CD14-positive monocyte (primary cell): ENCODE data around the gene LCE7A. TPM values are rescaled to one million over a fixed set of nuclear protein-coding genes. Genes with fewer than 3 reads are reported as not detected.

ENCODE experiments used
- DNase-seq, 3 donors: peaks; one replicate each; pipeline ENCODE4 v3.0.0-alpha.2; 2011 to 2022
- H2AFZ ChIP-seq: 2 replicates; pipeline ENCODE4 v1.6.0; 2012; ENCODE audit warnings: mild to moderate bottlenecking, low read depth, low read length, inconsistent platforms; ENCODE audit not compliant: insufficient read depth, poor library complexity, severe bottlenecking
- H3K27ac ChIP-seq, 2 donors: 1 replicate in 1 of 2; 2 replicates in 1 of 2; pipeline ENCODE4 v1.5.1; 2012 to 2013; ENCODE audit warnings: low read length in 2 of 2, control low read depth in 1 of 2, inconsistent platforms in 1 of 2, low read depth in 1 of 2, mild to moderate bottlenecking in 1 of 2
- H3K27me3 ChIP-seq, 2 donors: one replicate each; pipeline versions ENCODE4 v1.6.0 to v1.6.1; 2011 to 2013; ENCODE audit warnings: low read length in 2 of 2; ENCODE audit not compliant: control insufficient read depth in 2 of 2, insufficient read depth in 2 of 2
- H3K36me3 ChIP-seq, 2 donors: replicated peaks in 1 of 2; 1 replicate in 1 of 2; 2 replicates in 1 of 2; pipeline versions ENCODE4 v1.5.1 to v1.6.1; 2012 to 2013; ENCODE audit warnings: low read length in 2 of 2, control low read depth in 1 of 2, inconsistent platforms in 1 of 2, mild to moderate bottlenecking in 1 of 2; ENCODE audit not compliant: insufficient read depth in 2 of 2, control insufficient read depth in 1 of 2
- H3K4me1 ChIP-seq, 2 donors: 1 replicate in 1 of 2; 2 replicates in 1 of 2; pipeline versions ENCODE4 v1.5.1 to v1.6.1; 2012 to 2013; ENCODE audit warnings: low read length in 2 of 2, control low read depth in 1 of 2, inconsistent platforms in 1 of 2, mild to moderate bottlenecking in 1 of 2, moderate library complexity in 1 of 2; ENCODE audit not compliant: insufficient read depth in 2 of 2, control insufficient read depth in 1 of 2
- H3K4me2 ChIP-seq: replicated peaks from 2 replicates; pipeline ENCODE3; 2012; ENCODE audit warnings: low read length, moderate library complexity, mild to moderate bottlenecking; ENCODE audit not compliant: poor library complexity, severe bottlenecking; ENCODE audit errors: extremely low read depth
- H3K4me3 ChIP-seq, 3 experiments: fragments of 200-600 bp in 1 of 3; sonication (generic) in 1 of 3; replicated peaks in 1 of 3; 1 replicate in 2 of 3; 2 replicates in 1 of 3; pipeline ENCODE4 v1.5.1; 2011 to 2013; ENCODE audit warnings: low read length in 3 of 3, mild to moderate bottlenecking in 3 of 3, control low read depth in 2 of 3, low read depth in 2 of 3, inconsistent platforms in 1 of 3, moderate library complexity in 1 of 3
- H3K79me2 ChIP-seq: 2 replicates; pipeline ENCODE4 v1.6.0; 2012; ENCODE audit warnings: mild to moderate bottlenecking, control low read depth, inconsistent platforms, low read length, moderate library complexity; ENCODE audit not compliant: insufficient read depth
- H3K9ac ChIP-seq: 2 replicates; pipeline ENCODE4 v1.6.0; 2017; ENCODE audit warnings: low read length, mild to moderate bottlenecking; ENCODE audit not compliant: insufficient read depth, poor library complexity, severe bottlenecking
- H3K9me3 ChIP-seq, 2 donors: replicated peaks in 1 of 2; 1 replicate in 1 of 2; 2 replicates in 1 of 2; pipeline versions ENCODE4 v1.5.1 to v1.6.1; 2012 to 2013; ENCODE audit warnings: low read length in 2 of 2, control low read depth in 1 of 2; ENCODE audit not compliant: control insufficient read depth in 1 of 2, insufficient read depth in 1 of 2
- H4K20me1 ChIP-seq: 2 replicates; pipeline ENCODE4 v1.6.0; 2012; ENCODE audit warnings: mild to moderate bottlenecking, low read length, control low read depth, moderate library complexity; ENCODE audit not compliant: insufficient read depth
- H3K27ac Mint-ChIP-seq, 7 donors: one replicate each; pipeline ENCODE4 v1.8.0; 2020; ENCODE audit warnings: mild to moderate bottlenecking in 7 of 7, mixed read lengths in 7 of 7, moderate library complexity in 6 of 7, inconsistent platforms in 2 of 7
- H3K27me3 Mint-ChIP-seq, 3 donors: one replicate each; pipeline ENCODE4 v1.8.0; 2021 to 2022; ENCODE audit warnings: low read depth in 3 of 3, mild to moderate bottlenecking in 3 of 3, mixed read lengths in 3 of 3, moderate library complexity in 3 of 3, inconsistent platforms in 1 of 3
- H3K36me3 Mint-ChIP-seq, 2 donors: one replicate each; pipeline ENCODE4 v1.8.0; 2020; ENCODE audit warnings: mixed read lengths in 2 of 2, inconsistent platforms in 1 of 2, mild to moderate bottlenecking in 1 of 2
- H3K4me1 Mint-ChIP-seq: one replicate; pipeline ENCODE4 v1.8.0; 2020; ENCODE audit warnings: mild to moderate bottlenecking, mixed read lengths
- H3K4me3 Mint-ChIP-seq, 2 donors: one replicate each; pipeline ENCODE4 v1.8.0; 2020; ENCODE audit warnings: mild to moderate bottlenecking in 2 of 2, mixed read lengths in 2 of 2, moderate library complexity in 1 of 2
- H3K9me3 Mint-ChIP-seq, 7 donors: one replicate each; pipeline ENCODE4 v1.8.0; 2020 to 2022; ENCODE audit warnings: mixed read lengths in 7 of 7, mild to moderate bottlenecking in 6 of 7, moderate library complexity in 6 of 7, inconsistent platforms in 2 of 7
- WGBS: methylation state at CpG from one replicate; pipeline ENCODE4 v1.1.5; 2013; ENCODE audit warnings: missing lambda C conversion rate; ENCODE audit not compliant: insufficient coverage; 5-methylcytosine and 5-hydroxymethylcytosine counted together
- intact Hi-C, 2 donors: fragments of 100-400 bp; cut with micrococcal nuclease; formaldehyde crosslinking; loops; one replicate each; pipeline versions ENCODE4 v1.15.0 to v1.15.1; 2023
- polyA plus RNA-seq, 3 donors: library from polyadenylated mRNA; depleted of rRNA in 1 of 3; unstranded in 2 of 3; stranded (reverse) in 1 of 3; fragments of 300-500 nt in 2 of 3; fragments of >200 nt in 1 of 3; fragmentation: Illumina TruSeq in 2 of 3; gene quantifications; 1 replicate in 2 of 3; 2 replicates in 1 of 3; pipeline ENCODE4 v1.2.3, GENCODE V29; 2012 to 2021
- TF ChIP-seq, protein P1 (sequence below): fragments of 200-600 bp; IDR thresholded peaks from one replicate; pipeline ENCODE4 v1.8.0; 2022; ENCODE audit warnings: antibody characterized with exemption, mild to moderate bottlenecking

The LCE7A gene
- polyA plus RNA-seq, 3 donors: not detected

DNA sequence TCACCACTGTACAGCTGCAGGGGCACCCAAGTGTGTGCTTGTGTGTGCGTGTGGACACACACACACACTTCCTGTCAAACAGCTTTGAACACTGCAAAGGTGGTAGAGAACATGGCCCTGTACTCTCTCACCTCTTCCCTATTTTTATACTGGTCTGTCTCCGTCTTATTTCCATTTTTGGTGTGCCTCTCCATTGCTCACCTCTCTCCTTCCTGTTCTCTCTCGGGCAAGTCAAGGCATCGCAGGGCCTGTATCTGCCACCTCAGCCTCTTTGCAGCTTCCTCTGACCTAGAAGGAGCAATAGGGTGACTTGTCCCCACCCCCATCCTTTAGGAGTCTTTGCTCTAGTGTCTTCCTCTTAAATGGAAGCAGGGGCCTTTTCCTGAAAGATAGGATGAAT, 20.5 kb downstream of the LCE7A start:
- no peak overlapping the region for H3K9ac ChIP-seq
- TF ChIP-seq, protein P1, sequence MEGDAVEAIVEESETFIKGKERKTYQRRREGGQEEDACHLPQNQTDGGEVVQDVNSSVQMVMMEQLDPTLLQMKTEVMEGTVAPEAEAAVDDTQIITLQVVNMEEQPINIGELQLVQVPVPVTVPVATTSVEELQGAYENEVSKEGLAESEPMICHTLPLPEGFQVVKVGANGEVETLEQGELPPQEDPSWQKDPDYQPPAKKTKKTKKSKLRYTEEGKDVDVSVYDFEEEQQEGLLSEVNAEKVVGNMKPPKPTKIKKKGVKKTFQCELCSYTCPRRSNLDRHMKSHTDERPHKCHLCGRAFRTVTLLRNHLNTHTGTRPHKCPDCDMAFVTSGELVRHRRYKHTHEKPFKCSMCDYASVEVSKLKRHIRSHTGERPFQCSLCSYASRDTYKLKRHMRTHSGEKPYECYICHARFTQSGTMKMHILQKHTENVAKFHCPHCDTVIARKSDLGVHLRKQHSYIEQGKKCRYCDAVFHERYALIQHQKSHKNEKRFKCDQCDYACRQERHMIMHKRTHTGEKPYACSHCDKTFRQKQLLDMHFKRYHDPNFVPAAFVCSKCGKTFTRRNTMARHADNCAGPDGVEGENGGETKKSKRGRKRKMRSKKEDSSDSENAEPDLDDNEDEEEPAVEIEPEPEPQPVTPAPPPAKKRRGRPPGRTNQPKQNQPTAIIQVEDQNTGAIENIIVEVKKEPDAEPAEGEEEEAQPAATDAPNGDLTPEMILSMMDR: no peak
- H3K27me3 ChIP-seq: no peaks in the 10 kb centered on the region
- Mint-ChIP-seq H3K4me3 (no peak overlapping the region), H3K36me3 (no peaks in the 10 kb centered on the region), H3K4me1 (peaks cover 5% of the 10 kb centered on the region), H3K27ac (no peak overlapping the region), H3K27me3 (peaks cover 0 to 5% (median 3%) of the 10 kb centered on the region in 3 donors), H3K9me3 (peaks cover 0 to 3% (median 2%) of the 10 kb centered on the region in 7 donors)
- H3K36me3 ChIP-seq: no peaks in the 10 kb centered on the region
- no peaks in the 10 kb centered on the region for H3K4me1 ChIP-seq
- H3K79me2 ChIP-seq: no peaks in the 10 kb centered on the region
- H3K27ac ChIP-seq: no peak overlapping the region
- no peaks in the 10 kb centered on the region for H4K20me1 ChIP-seq
- 74% methylated on average over 3 of the region's 4 CpGs for WGBS
- no peak overlapping the region for H3K4me3 ChIP-seq
- intact Hi-C loops: no loop called here
- no peak for DNase-seq
- no peaks in the 10 kb centered on the region for H3K9me3 ChIP-seq
- H3K4me2 ChIP-seq: no peak overlapping the region
- H2AFZ ChIP-seq: no peak overlapping the region

DNA sequence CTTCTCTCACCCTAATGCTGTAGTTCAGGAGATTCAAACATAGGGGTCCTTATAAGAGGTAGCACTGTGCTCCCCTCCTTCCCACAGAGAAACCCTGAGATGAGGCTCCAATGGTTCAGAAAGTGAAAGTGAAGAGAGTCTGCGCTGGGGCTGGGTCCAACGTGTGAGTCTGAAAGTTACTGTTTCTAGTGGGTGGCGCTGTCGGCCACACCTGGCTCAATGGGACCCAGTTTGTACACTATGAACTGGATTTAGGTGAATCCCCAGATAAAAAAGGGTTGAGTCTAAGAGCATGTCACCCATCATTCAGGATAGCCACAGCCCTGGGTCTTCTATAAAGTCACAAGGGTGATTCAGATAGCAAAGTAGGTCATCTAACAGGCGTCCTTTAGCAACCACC, 21.1 kb downstream of the LCE7A start:
- TF ChIP-seq, protein P1: no peak
- no peak overlapping the region for H3K27ac ChIP-seq
- Mint-ChIP-seq H3K36me3 (no peaks in the 10 kb centered on the region), H3K27ac (no peak overlapping the region), H3K4me1 (peaks cover 5% of the 10 kb centered on the region), H3K4me3 (no peak overlapping the region), H3K9me3 (peaks cover 0 to 3% (median 2%) of the 10 kb centered on the region in 7 donors), H3K27me3 (peaks cover 3 to 5% (median 5%) of the 10 kb centered on the region in 3 donors)
- 82% methylated on average over 2 of the region's 5 CpGs for WGBS
- no peaks in the 10 kb centered on the region for H3K9me3 ChIP-seq
- intact Hi-C loops: no loop called here
- DNase-seq: no peak
- no peaks in the 10 kb centered on the region for H3K36me3 ChIP-seq
- no peak overlapping the region for H3K9ac ChIP-seq
- H3K4me3 ChIP-seq: no peak overlapping the region
- no peaks in the 10 kb centered on the region for H3K27me3 ChIP-seq
- no peaks in the 10 kb centered on the region for H3K4me1 ChIP-seq
- H4K20me1 ChIP-seq: no peaks in the 10 kb centered on the region
- no peak overlapping the region for H2AFZ ChIP-seq
- no peak overlapping the region for H3K4me2 ChIP-seq
- H3K79me2 ChIP-seq: no peaks in the 10 kb centered on the region
